ENCODE results near the gene CEP95.

- TF ChIP-seq EP300 (conservative IDR thresholded peaks at IDR 0.05; ENCODE audit: poor library complexity, severe bottlenecking) = no peak
- no peak for TF ChIP-seq CTCF (IDR thresholded peaks at IDR 0.05; ENCODE audit: poor library complexity, severe bottlenecking)
- no peak for TF ChIP-seq POLR2AphosphoS5 (IDR thresholded peaks at IDR 0.05)
Observed at GRCh38 chr17:64533784-64534183, 27.0 kb downstream of the CEP95 start.

Measured in neural cell (in vitro differentiated cells).